ENCODE measurements around the gene TPPP2.

TPPP2 gene

GRCh38 chr14:21068521-21069387 lies 38.7 kb downstream of the TPPP2 start:
- POLR2A ChIA-PET, result no interaction called here

GRCh38 chr14:21069388-21070082 lies 39.5 kb downstream of the TPPP2 start:
- CTCF ChIA-PET, result interaction anchor here (1.4 to 6.6 kb wide), 17 partner anchors 11 to 99 kb away, joined by 3 to 130 read pairs (median 19); partner anchors contain the start of genes RNASE8, TMEM253 and ZNF219
- POLR2A ChIA-PET, result no interaction called here
- TF ChIP-seq CTCF (IDR thresholded peaks at IDR 0.05; ENCODE audit: control extremely low read depth, extremely low read depth, low read depth, missing control alignments), result no peak
- DNase-seq (ENCODE audit: extremely low spot score), result no peak

More at GRCh38 chr14:21068521-21069387, 38.7 kb downstream of the TPPP2 start:
- DNase-seq (ENCODE audit: extremely low spot score), result peak; percentile 61
- peak; percentile 71 for TF ChIP-seq CTCF (IDR thresholded peaks at IDR 0.05; ENCODE audit: control extremely low read depth, extremely low read depth, low read depth, missing control alignments)
- CTCF ChIA-PET, result interaction anchor here (1.2 to 4.7 kb wide), 17 partner anchors 9 to 98 kb away, joined by 3 to 130 read pairs (median 10); partner anchors contain the start of genes RNASE8, TMEM253 and ZNF219

DNA sequence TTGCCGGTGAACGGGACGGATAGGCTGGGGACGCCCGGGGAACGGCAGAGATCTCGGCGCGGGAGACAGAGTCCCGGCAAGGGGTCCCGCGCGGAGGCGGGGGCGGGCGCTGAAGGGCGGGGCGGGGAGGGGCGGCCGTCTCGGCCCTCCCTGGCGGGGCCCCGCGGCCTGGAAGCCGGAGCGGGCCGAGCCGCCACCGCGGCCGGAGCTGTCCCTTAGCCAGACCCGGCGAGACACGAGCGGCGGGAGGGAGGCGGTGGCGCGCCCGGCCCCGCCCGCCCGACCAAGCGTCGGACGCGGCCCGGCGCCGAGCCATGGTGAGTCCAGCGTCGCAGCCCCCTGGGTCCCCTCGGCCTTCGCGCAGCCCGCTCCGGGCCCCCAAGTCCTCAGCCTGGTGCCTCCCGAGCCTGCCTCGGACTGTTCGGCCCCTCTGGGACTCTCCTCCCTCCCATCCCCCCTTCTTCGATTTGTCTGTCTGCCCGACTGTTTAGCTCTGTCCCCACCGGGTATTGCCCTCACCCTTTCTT lies 40.1 kb downstream of the TPPP2 start, which contains the start of gene ARHGEF40:
TSS of gene ARHGEF40 (plus strand) at position 222 of the 527 bp plus-strand sequence. CDS start at position 315, 93 bp downstream.
- DNase-seq (ENCODE audit: extremely low spot score), result peak; percentile 48
- ChIA-PET CTCF (interaction anchor here (1.0 to 6.6 kb wide), 16 partner anchors 12 to 438 kb away, joined by 3 to 80 read pairs (median 8); partner anchors contain the start of genes TMEM253 and ZNF219), POLR2A (interaction anchor here (1.2 kb wide), 1 partner anchor 31 kb away, joined by 4 read pairs; the partner anchor contains the start of gene TMEM253)
- no peak for TF ChIP-seq CTCF (IDR thresholded peaks at IDR 0.05; ENCODE audit: control extremely low read depth, extremely low read depth, low read depth, missing control alignments)

DNA sequence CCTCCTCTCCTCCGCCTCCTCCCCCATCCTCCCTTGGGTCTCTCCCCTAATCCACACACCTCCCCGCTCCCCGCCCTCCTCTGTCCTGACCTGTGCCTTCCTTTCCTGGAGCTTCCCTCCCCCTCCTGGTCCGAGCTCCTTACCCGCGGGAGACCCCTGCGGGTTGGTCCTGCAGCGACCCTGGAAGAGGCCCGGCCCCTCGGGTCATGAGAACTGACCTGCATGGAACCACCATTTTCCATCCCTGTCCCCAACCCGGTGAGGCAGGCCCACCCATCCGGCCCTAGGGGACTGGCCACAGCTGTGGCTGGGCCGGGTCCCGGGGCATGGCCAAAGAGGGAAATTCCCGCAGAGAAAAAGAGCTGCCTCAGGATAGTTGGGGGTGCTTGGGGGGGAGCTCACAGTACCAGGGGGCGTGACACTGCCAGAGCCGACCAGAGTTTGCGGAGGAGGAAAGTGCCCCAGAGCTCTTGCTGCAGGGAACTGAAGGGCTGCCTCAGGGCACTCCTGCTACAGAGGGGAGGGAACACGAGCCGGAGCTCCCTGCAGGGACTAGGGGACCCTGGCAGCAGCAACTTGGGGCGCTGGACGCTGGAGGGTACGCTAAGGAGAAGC lies 40.7 kb downstream of the TPPP2 start:
- ChIA-PET POLR2A (interaction anchor here (1.2 kb wide), 1 partner anchor 31 kb away, joined by 4 read pairs; the partner anchor contains the start of gene TMEM253), CTCF (interaction anchor here (1.0 to 6.6 kb wide), 19 partner anchors 8 to 438 kb away, joined by 3 to 80 read pairs (median 6); partner anchors contain the start of genes TMEM253 and ZNF219)
- TF ChIP-seq CTCF (IDR thresholded peaks at IDR 0.05; ENCODE audit: control extremely low read depth, extremely low read depth, low read depth, missing control alignments), result no peak
- peak; percentile 50 for DNase-seq (ENCODE audit: extremely low spot score)

GRCh38 chr14:21071225-21072030 lies 41.4 kb downstream of the TPPP2 start:
- no peak for TF ChIP-seq CTCF (IDR thresholded peaks at IDR 0.05; ENCODE audit: control extremely low read depth, extremely low read depth, low read depth, missing control alignments)
- ChIA-PET POLR2A (interaction anchor here (1.2 kb wide), 1 partner anchor 30 kb away, joined by 4 read pairs; the partner anchor contains the start of gene TMEM253), CTCF (interaction anchor here (0.8 to 6.6 kb wide), 19 partner anchors 9 to 439 kb away, joined by 3 to 80 read pairs (median 6); partner anchors contain the start of genes TMEM253 and ZNF219)
- peak; percentile 88 for DNase-seq (ENCODE audit: extremely low spot score)
